Astrocyte (in vitro differentiated cells and primary cell): Measurements from ENCODE around the gene PPP2R5D.

ENCODE experiments used
- CTCF ChIP-seq: IDR thresholded peaks from 2 replicates; pipeline ENCODE4 v1.5.1; 2011; ENCODE audit warnings: low read depth, mild to moderate bottlenecking, inconsistent platforms, low read length, moderate library complexity; ENCODE audit not compliant: insufficient read depth
- EZH2 ChIP-seq: IDR thresholded peaks from 2 replicates; pipeline ENCODE4 v1.6.1; 2012; ENCODE audit warnings: mild to moderate bottlenecking, low read length, inconsistent platforms; ENCODE audit not compliant: insufficient read depth

GRCh38 chr6:42971746-42972327 lies 12.5 kb upstream of the PPP2R5D start:
- TF ChIP-seq CTCF (no peak), EZH2 (no peak)
